Subcutaneous adipose tissue (tissue), 4 donors: ENCODE measurements around the gene CDC42BPG. TPM values are rescaled to one million over a fixed set of nuclear protein-coding genes. Genes with fewer than 3 reads are reported as not detected.

Experiments
- total RNA-seq, 4 donors: library from RNA; depleted of rRNA; stranded (reverse); fragments of >200 nt; gene quantifications; one replicate each; pipeline ENCODE4 v1.1.0, GENCODE V29; 2016
- TF ChIP-seq, protein P1 (sequence below): fragments of 450-650 bp; IDR thresholded peaks from one replicate; pipeline ENCODE4 v1.5.1; 2016; ENCODE audit warnings: low read depth, mild to moderate bottlenecking, control low read depth, antibody characterized with exemption, moderate library complexity

The CDC42BPG gene
- total RNA-seq, 4 donors from 2014 or later = 0.17 to 0.38 (median 0.22) TPM; not detected in 1

DNA sequence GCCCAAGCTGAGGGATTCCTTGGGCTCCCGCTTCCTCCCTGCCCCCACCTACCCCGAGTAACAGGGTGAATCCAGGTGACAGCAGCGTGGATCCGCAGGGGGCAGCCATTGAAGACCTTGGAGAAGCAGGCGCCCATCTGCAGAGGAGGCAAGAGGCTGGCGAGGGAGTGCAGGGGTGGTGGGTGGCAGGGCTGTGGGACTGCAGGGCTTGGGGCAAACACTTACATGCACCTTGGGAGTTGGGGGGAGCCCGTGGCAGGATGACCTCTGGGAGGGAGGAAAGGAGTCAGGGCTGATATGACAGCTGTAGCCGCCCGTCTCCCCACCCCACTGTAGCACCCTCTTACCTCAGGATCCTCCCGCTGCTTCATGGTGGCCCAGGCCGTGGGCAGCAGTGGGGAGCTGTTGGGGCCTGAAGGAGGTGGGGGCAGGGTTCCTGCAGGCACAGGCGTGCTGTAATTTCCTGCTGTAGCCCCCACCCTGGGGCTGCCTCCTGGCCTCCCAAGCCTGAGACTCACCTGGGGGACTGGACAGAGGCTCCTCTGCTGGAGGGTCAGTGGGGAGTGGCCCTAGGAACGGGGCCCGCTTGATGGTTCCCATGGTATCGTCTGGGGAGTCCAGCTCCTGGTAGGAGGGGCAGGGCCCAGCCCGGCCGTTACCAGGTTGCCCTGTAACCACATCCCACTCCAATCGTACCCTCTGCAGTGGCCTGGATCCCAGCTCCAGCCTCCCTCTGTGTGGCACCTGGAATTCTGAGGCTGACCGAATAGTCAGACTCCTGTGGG, 47.5 kb downstream of the CDC42BPG start:
- TF ChIP-seq, protein P1, sequence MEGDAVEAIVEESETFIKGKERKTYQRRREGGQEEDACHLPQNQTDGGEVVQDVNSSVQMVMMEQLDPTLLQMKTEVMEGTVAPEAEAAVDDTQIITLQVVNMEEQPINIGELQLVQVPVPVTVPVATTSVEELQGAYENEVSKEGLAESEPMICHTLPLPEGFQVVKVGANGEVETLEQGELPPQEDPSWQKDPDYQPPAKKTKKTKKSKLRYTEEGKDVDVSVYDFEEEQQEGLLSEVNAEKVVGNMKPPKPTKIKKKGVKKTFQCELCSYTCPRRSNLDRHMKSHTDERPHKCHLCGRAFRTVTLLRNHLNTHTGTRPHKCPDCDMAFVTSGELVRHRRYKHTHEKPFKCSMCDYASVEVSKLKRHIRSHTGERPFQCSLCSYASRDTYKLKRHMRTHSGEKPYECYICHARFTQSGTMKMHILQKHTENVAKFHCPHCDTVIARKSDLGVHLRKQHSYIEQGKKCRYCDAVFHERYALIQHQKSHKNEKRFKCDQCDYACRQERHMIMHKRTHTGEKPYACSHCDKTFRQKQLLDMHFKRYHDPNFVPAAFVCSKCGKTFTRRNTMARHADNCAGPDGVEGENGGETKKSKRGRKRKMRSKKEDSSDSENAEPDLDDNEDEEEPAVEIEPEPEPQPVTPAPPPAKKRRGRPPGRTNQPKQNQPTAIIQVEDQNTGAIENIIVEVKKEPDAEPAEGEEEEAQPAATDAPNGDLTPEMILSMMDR = no peak

DNA sequence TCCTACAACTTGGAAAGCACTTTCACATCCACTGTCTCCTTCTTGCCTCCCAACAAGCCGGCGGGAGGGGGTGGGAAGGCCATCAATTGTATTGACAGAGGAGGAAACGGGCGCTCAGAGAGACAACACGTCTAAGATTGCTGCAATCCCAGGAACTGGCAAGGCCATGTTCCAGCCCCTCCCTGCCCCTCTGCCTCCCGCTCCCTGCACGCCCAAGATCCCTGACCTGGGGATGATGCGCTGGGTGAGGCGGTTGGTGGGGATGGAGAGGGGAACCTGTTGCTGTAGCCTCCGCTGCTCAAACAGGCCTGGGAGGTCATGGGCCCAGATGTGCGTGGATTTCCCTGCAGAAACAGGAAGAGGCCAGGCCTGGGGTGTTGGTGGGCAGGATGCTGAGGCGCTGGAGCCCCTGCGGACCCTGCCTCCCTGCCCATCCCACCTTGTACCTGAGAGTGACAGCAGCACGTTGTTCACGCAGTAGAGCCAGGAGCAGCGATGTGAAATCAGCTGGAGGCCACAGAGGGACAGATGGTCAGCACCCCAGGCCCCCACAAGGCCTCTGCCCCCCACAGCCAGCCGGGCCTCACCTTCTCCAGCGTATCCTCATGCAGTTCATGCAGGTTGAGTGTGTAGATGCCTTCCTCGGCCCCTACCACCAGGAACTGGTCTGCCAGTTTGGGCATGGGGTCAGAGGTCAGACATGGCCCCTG, 48.3 kb downstream of the CDC42BPG start:
- TF ChIP-seq, protein P1 = no peak

DNA sequence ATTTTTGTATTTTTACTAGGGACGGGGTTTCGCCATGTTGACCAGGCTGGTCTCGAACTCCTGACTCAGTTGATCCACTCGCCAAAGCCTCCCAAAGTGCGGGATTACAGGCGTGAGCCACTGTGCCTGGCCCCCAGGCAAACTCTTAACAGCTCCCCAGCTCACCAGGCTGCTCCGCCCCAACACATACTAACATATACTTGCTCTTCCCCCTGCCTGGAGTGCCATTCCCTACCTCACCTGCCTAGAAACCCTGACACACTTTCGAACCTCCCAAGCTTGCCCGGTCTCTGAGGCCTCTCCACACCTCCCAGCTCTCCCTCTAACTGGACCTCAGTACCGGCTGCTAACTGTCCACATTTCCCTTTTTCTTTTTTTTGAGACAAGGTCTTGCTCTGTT, 49.9 kb downstream of the CDC42BPG start:
- TF ChIP-seq, protein P1 = no peak

DNA sequence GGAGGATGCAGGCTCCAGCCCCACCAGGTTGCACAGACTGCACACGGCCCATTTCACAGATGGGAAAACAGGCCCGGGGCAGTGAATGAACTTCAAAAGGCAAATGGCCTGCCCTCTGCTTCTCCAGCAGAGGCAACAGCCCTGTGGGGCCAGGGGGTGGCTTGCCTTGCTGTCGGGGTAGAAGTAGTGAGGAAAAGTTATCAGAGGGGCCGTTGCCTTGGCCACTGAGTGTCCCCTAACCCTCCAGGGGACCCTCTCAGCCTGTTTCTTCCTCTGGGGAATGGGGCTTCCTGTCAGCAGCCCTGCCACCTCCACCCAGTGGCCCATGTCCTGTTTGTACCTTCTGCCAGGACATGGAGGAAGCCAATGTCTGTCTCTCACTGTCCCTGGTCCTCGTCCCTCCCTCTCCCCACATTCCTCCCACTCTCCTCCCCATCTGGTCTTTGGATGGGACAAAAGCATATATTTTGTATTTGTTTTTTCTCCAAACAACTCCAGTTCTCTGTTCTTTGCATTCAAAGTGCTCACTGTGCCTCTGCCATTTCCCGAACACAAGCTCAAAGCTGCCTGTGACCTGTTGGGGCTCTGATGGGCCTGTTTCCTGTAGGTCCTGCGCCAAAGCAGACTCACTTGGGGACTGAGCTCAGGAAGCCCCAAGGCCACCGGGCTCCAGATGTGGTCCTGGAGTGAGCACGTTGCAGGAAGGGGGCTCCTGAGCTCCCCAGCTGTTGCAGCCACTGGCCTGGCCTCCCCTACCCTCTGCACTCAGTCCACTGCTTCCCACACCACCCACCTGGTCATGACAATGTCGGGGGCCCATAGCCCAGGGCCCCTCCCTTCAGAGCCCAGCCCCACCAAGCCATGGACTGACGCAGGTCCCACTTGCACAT, 50.9 kb downstream of the CDC42BPG start:
- TF ChIP-seq, protein P1 = no peak

GRCh38 chr11:64792482-64792881, 52.0 kb downstream of the CDC42BPG start:
- TF ChIP-seq, protein P1 = no peak

DNA sequence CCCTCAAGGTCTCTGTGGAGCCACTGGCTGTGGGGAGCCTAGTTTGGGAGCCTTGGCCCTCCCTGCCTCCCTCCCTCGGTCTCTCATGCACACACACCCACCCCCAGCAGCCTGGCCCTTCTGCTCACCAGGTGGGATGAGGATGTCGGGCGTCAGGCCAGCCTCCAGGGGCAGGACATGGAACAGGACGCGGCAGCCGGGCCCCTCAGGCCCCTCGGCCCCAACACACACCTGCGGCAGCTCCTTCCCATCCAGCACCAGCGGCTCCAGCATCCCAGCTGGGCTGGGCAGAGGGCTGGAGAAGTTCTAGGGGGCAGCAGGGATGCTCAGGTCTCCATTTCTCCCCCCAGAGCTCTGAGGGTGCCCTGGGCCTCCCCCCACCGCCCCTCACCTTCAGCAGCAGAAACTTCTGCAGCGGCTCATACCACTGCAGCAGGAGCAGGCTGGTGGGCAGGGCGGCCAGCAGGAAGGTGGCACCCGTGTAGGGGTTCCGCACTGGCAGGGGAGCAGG, 52.6 kb downstream of the CDC42BPG start:
- TF ChIP-seq, protein P1 = no peak
